HepG2 (cell line): ENCODE data around the gene ELP5. TPM values are rescaled to one million over a fixed set of nuclear protein-coding genes. Genes with fewer than 3 reads are reported as not detected.

ENCODE experiments used
- DPF2 ChIP-seq: sonication (generic); formaldehyde crosslinking; IDR thresholded peaks from 2 replicates; pipeline ENCODE4 v1.4.0; 2020; ENCODE audit warnings: mild to moderate bottlenecking, low read depth, missing genetic modification reagents, borderline replicate concordance
- DRAP1 ChIP-seq: IDR thresholded peaks from 2 replicates; pipeline ENCODE4 v1.6.1; 2016; ENCODE audit warnings: missing genetic modification reagents, missing compliant biosample characterization
- ERF ChIP-seq: IDR thresholded peaks from 2 replicates; pipeline ENCODE4 v1.6.1; 2018; ENCODE audit warnings: missing biosample characterization, missing genetic modification reagents
- FOXK2 ChIP-seq: fragments of 450-650 bp; IDR thresholded peaks from 2 replicates; pipeline ENCODE4 v1.6.1; 2016
- HCFC1 ChIP-seq: fragments of 150-350 bp; IDR thresholded peaks from 2 replicates; pipeline ENCODE4 v1.6.1; 2014; ENCODE audit warnings: low read depth, low read length
- HHEX ChIP-seq: IDR thresholded peaks from 2 replicates; pipeline ENCODE4 v1.6.1; 2016; ENCODE audit warnings: control low read depth
- HMGA1 ChIP-seq: sonication (generic); formaldehyde crosslinking; conservative IDR thresholded peaks from 2 replicates; pipeline ENCODE4 v1.4.0; 2020; ENCODE audit warnings: missing genetic modification reagents
- KDM3A ChIP-seq: IDR thresholded peaks from 2 replicates; pipeline ENCODE4 v1.6.1; 2018; ENCODE audit warnings: low read depth, missing compliant biosample characterization
- POLR2AphosphoS5 ChIP-seq: IDR thresholded peaks from 2 replicates; pipeline ENCODE4 v1.6.1; 2012; ENCODE audit warnings: low read depth, low read length
- TEAD3 ChIP-seq: optimal IDR thresholded peaks from 2 replicates; pipeline ENCODE3; 2016; ENCODE audit warnings: borderline replicate concordance
- ZBTB7B ChIP-seq: sonication (generic); formaldehyde crosslinking; IDR thresholded peaks from 2 replicates; pipeline ENCODE4 v1.4.0; 2020; ENCODE audit warnings: missing genetic modification reagents
- ZFX ChIP-seq: sonication (generic); formaldehyde crosslinking; IDR thresholded peaks from 2 replicates; pipeline ENCODE4 v1.4.0; 2020; ENCODE audit warnings: mild to moderate bottlenecking, low read depth, missing genetic modification reagents, moderate library complexity
- ZNF234 ChIP-seq: sonication (generic); formaldehyde crosslinking; conservative IDR thresholded peaks from 2 replicates; pipeline ENCODE4 v1.5.1; 2020; ENCODE audit warnings: mild to moderate bottlenecking, missing genetic modification reagents
- polyA plus RNA-seq, 8 experiments: library from polyadenylated mRNA; depleted of rRNA in 3 of 8; stranded (reverse) in 7 of 8; unstranded in 1 of 8; fragments of >200 nt; fragmentation: Illumina TruSeq in 4 of 8; extraction: Trizol in 4 of 8; gene quantifications; 2 replicates each; pipeline versions ENCODE4 v1.2.1 to v1.2.3, GENCODE V29; 2011 to 2016; ENCODE audit warnings: low read depth in 4 of 8, missing spikeins in 1 of 8, mixed read lengths in 1 of 8; ENCODE audit not compliant: insufficient read depth in 1 of 8
- total RNA-seq, 5 experiments: library from RNA; depleted of rRNA; stranded (reverse); fragments of >200 nt; fragmentation: Illumina TruSeq; extraction: Trizol; gene quantifications; 2 replicates each; pipeline ENCODE4 v1.2.3, GENCODE V29; 2016; ENCODE audit warnings: low read depth in 1 of 5
- TF ChIP-seq, protein P1 (sequence below): sonication (generic); formaldehyde crosslinking; IDR thresholded peaks from 2 replicates; pipeline ENCODE4 v1.5.0; 2020; ENCODE audit warnings: mild to moderate bottlenecking, missing genetic modification reagents, borderline replicate concordance
- TF ChIP-seq, protein P2 (sequence below): sonication (generic); formaldehyde crosslinking; IDR thresholded peaks from 2 replicates; pipeline ENCODE4 v1.4.0; 2020; ENCODE audit warnings: missing genetic modification reagents, borderline replicate concordance
- TF ChIP-seq, protein P3 (sequence below): sonication (generic); formaldehyde crosslinking; IDR thresholded peaks from 2 replicates; pipeline ENCODE4 v1.5.0; 2020; ENCODE audit warnings: missing genetic modification reagents

The ELP5 gene
- total and polyA plus RNA-seq, 2 of the 13 experiments (the other 11 are each of a cell fraction or from before 2014, with no cell fraction given), result 67.6 to 69.8 TPM

- TF ChIP-seq, protein P1, sequence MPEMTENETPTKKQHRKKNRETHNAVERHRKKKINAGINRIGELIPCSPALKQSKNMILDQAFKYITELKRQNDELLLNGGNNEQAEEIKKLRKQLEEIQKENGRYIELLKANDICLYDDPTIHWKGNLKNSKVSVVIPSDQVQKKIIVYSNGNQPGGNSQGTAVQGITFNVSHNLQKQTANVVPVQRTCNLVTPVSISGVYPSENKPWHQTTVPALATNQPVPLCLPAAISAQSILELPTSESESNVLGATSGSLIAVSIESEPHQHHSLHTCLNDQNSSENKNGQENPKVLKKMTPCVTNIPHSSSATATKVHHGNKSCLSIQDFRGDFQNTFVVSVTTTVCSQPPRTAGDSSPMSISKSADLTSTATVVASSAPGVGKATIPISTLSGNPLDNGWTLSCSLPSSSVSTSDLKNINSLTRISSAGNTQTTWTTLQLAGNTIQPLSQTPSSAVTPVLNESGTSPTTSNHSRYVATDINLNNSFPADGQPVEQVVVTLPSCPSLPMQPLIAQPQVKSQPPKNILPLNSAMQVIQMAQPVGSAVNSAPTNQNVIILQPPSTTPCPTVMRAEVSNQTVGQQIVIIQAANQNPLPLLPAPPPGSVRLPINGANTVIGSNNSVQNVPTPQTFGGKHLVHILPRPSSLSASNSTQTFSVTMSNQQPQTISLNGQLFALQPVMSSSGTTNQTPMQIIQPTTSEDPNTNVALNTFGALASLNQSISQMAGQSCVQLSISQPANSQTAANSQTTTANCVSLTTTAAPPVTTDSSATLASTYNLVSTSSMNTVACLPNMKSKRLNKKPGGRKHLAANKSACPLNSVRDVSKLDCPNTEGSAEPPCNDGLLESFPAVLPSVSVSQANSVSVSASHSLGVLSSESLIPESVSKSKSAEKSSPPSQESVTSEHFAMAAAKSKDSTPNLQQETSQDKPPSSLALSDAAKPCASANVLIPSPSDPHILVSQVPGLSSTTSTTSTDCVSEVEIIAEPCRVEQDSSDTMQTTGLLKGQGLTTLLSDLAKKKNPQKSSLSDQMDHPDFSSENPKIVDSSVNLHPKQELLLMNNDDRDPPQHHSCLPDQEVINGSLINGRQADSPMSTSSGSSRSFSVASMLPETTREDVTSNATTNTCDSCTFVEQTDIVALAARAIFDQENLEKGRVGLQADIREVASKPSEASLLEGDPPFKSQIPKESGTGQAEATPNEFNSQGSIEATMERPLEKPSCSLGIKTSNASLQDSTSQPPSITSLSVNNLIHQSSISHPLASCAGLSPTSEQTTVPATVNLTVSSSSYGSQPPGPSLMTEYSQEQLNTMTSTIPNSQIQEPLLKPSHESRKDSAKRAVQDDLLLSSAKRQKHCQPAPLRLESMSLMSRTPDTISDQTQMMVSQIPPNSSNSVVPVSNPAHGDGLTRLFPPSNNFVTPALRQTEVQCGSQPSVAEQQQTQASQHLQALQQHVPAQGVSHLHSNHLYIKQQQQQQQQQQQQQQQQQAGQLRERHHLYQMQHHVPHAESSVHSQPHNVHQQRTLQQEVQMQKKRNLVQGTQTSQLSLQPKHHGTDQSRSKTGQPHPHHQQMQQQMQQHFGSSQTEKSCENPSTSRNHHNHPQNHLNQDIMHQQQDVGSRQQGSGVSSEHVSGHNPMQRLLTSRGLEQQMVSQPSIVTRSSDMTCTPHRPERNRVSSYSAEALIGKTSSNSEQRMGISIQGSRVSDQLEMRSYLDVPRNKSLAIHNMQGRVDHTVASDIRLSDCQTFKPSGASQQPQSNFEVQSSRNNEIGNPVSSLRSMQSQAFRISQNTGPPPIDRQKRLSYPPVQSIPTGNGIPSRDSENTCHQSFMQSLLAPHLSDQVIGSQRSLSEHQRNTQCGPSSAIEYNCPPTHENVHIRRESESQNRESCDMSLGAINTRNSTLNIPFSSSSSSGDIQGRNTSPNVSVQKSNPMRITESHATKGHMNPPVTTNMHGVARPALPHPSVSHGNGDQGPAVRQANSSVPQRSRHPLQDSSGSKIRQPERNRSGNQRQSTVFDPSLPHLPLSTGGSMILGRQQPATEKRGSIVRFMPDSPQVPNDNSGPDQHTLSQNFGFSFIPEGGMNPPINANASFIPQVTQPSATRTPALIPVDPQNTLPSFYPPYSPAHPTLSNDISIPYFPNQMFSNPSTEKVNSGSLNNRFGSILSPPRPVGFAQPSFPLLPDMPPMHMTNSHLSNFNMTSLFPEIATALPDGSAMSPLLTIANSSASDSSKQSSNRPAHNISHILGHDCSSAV (CRISPR knock-in tag), result no peak
- TF ChIP-seq ZBTB7B (CRISPR knock-in tag) (no peak), DPF2 (CRISPR knock-in tag) (no peak), ZFX (CRISPR knock-in tag) (no peak), POLR2AphosphoS5 (no peak), HCFC1 (peak; percentile 98; the same call in 1 of the 2 replicates), KDM3A (CRISPR knock-in tag) (no peak), DRAP1 (CRISPR knock-in tag) (0 out of 2 replicates have a peak, but pooled peaks have one; percentile 42), TEAD3 (CRISPR knock-in tag) (peak; percentile 19), HMGA1 (CRISPR knock-in tag) (no peak), FOXK2 (no peak), ZNF234 (CRISPR knock-in tag) (no peak), ERF (CRISPR knock-in tag) (no peak), HHEX (CRISPR knock-in tag) (no peak)
- TF ChIP-seq, protein P2, sequence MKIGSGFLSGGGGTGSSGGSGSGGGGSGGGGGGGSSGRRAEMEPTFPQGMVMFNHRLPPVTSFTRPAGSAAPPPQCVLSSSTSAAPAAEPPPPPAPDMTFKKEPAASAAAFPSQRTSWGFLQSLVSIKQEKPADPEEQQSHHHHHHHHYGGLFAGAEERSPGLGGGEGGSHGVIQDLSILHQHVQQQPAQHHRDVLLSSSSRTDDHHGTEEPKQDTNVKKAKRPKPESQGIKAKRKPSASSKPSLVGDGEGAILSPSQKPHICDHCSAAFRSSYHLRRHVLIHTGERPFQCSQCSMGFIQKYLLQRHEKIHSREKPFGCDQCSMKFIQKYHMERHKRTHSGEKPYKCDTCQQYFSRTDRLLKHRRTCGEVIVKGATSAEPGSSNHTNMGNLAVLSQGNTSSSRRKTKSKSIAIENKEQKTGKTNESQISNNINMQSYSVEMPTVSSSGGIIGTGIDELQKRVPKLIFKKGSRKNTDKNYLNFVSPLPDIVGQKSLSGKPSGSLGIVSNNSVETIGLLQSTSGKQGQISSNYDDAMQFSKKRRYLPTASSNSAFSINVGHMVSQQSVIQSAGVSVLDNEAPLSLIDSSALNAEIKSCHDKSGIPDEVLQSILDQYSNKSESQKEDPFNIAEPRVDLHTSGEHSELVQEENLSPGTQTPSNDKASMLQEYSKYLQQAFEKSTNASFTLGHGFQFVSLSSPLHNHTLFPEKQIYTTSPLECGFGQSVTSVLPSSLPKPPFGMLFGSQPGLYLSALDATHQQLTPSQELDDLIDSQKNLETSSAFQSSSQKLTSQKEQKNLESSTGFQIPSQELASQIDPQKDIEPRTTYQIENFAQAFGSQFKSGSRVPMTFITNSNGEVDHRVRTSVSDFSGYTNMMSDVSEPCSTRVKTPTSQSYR (CRISPR knock-in tag), result peak; percentile 31; the same call in 1 of the 2 replicates
- TF ChIP-seq, protein P3, sequence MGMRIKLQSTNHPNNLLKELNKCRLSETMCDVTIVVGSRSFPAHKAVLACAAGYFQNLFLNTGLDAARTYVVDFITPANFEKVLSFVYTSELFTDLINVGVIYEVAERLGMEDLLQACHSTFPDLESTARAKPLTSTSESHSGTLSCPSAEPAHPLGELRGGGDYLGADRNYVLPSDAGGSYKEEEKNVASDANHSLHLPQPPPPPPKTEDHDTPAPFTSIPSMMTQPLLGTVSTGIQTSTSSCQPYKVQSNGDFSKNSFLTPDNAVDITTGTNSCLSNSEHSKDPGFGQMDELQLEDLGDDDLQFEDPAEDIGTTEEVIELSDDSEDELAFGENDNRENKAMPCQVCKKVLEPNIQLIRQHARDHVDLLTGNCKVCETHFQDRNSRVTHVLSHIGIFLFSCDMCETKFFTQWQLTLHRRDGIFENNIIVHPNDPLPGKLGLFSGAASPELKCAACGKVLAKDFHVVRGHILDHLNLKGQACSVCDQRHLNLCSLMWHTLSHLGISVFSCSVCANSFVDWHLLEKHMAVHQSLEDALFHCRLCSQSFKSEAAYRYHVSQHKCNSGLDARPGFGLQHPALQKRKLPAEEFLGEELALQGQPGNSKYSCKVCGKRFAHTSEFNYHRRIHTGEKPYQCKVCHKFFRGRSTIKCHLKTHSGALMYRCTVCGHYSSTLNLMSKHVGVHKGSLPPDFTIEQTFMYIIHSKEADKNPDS (CRISPR knock-in tag), result no peak
These were observed 37.5 kb upstream of the ELP5 start (continued) for GRCh38 chr17:7214300-7215135.
